ENCODE measurements around the gene DYNC2LI1.

The DYNC2LI1 gene

GRCh38 chr2:43851011-43851980, 77.5 kb downstream of the DYNC2LI1 start:
- DNase-seq = no peak

- DNase-seq = no peak
These were observed 78.4 kb downstream of the DYNC2LI1 start for GRCh38 chr2:43852196-43852730.

- DNase-seq = no peak
These were observed 79.6 kb downstream of the DYNC2LI1 start for GRCh38 chr2:43853141-43854081.

- DNase-seq = no peak
These were observed 80.8 kb downstream of the DYNC2LI1 start for GRCh38 chr2:43854671-43855070.

GRCh38 chr2:43855292-43855691, 81.5 kb downstream of the DYNC2LI1 start:
- DNase-seq = no peak

Measured in CD4-positive, alpha-beta T cell treated with Interleukin-17A for 1 hour (primary cell).